Psoas muscle (tissue), 8 donors: ENCODE data around the gene CYBA. TPM values are rescaled to one million over a fixed set of nuclear protein-coding genes. Genes with fewer than 3 reads are reported as not detected.

Experiments
- ATAC-seq, 4 donors: fragments of 200-7000 bp; cut with Tn5 transposase; one replicate each; pipeline ENCODE4 v1.9.1; 2020; ENCODE audit warnings: moderate library complexity in 3 of 4, mild to moderate bottlenecking in 2 of 4
- DNase-seq, 2 donors: peaks; one replicate each; pipeline ENCODE4 v3.0.0-alpha.2; 2020
- H3K27ac ChIP-seq: fragments of 200-600 bp; one replicate; pipeline ENCODE4 v1.8.0; 2022
- H3K27me3 ChIP-seq, 3 donors: fragments of 200-600 bp in 1 of 3; one replicate each; pipeline versions ENCODE4 v1.6.1 to v1.8.0; 2013 to 2022; ENCODE audit warnings: low read length in 2 of 3, mild to moderate bottlenecking in 2 of 3, moderate library complexity in 1 of 3; ENCODE audit not compliant: insufficient read depth in 3 of 3
- H3K36me3 ChIP-seq, 2 donors: fragments of 200-600 bp in 1 of 2; one replicate each; pipeline versions ENCODE4 v1.6.1 to v1.8.0; 2013 to 2022; ENCODE audit warnings: low read depth in 1 of 2, mild to moderate bottlenecking in 1 of 2, moderate library complexity in 1 of 2; ENCODE audit not compliant: insufficient read depth in 1 of 2
- H3K4me1 ChIP-seq: fragments of 200-600 bp; one replicate; pipeline ENCODE4 v1.8.0; 2022
- H3K4me3 ChIP-seq: fragments of 200-600 bp; one replicate; pipeline ENCODE4 v1.8.0; 2022; ENCODE audit warnings: mild to moderate bottlenecking
- H3K9me3 ChIP-seq: fragments of 200-600 bp; one replicate; pipeline ENCODE4 v1.8.0; 2022
- WGBS, 3 donors: extraction: QIAGEN DNeasy Blood & Tissue Kit; methylation state at CpG; one replicate each; pipeline versions ENCODE4 v1.1.6 to v1.1.7; 2013; 5-methylcytosine and 5-hydroxymethylcytosine counted together
- intact Hi-C, 2 donors: fragments of 100-400 bp; cut with DNase I; formaldehyde crosslinking; loops; one replicate each; pipeline versions ENCODE4 v1.11.0 to v1.14.2; 2022
- polyA plus RNA-seq, 3 donors: library from polyadenylated mRNA; stranded (reverse); fragments of 200-250 nt; gene quantifications; one replicate each; pipeline ENCODE4 v1.2.3, GENCODE V29; 2013
- total RNA-seq, 4 donors: library from RNA; stranded (reverse); fragmentation: NEBNext Ultra II Directional in 2 of 4; extraction: Animal tissue kit (Norgen Biotek cat#: 25700) in 2 of 4; gene quantifications; one replicate each; pipeline versions ENCODE4 v1.2.1 to v1.2.4, GENCODE V29; 2021 to 2023
- TF ChIP-seq, protein P1 (sequence below): fragments of 200-600 bp; IDR thresholded peaks from one replicate; pipeline ENCODE4 v1.8.0; 2022; ENCODE audit warnings: antibody characterized with exemption
- donor health status: healthy with polysubstance abuse.
- donor health status: DM: no; HTN: no; CAD: no; lungs with moderate emphysema.
- donor health status: Bipolar disorder and iron deficiency.
- donor health status: healthy.
- donor health status: DM: yes; HTN: yes; CAD: no.
- donor health status: DM: no; HTN: no; CAD: no.
- donor health status: DM: no; HTN: no; CAD: no.
- donor health status: DM: yes; HTN: yes; CAD: no.

The CYBA gene
- total and polyA plus RNA-seq, 7 donors, result 9.1 to 28.0 (median 19.4) TPM

DNA sequence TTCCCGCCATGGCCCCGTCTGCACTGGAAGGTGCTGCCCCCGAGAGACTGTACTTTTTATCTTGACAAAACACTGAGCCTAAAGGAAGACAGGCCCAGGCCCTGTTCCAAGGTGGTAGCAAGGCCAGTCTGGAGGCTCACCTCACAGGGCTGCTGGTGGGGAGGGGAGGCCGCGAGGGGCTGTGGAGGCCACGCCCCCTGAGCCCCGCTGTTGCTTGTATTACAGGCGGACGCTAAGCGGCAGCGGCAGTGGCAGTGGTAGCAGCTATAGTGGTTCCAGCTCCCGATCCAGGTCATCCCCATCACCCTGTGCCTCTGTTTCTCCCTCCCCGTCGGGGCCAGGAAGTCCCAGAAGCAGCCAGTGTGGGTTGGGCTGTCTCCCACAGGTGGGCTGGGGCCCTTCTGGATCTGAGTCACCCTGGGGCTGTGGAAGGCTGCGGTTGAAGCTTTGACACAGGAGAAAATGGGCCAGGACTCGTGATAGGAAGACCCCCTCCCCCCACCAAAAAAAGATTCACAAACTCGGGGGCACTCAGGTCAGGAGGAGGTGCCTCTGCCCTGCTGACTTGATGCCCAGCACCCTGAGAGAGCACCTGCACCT, 25.8 kb downstream of the CYBA start:
- Histone ChIP-seq H3K9me3 (no peaks in the 10 kb centered on the region), H3K4me3 (no peak overlapping the region), H3K36me3 (peaks cover 3 to 83% of the 10 kb centered on the region in 2 donors), H3K27me3 (no peaks in the 10 kb centered on the region), H3K27ac (no peak overlapping the region), H3K4me1 (no peaks in the 10 kb centered on the region)
- DNase-seq, result no peak
- 78 to 88% (median 86%) methylated on average over 17 of the region's 17 CpGs for WGBS, 3 donors
- no peak for ATAC-seq
- intact Hi-C loops, result no loop called here
- TF ChIP-seq, protein P1, sequence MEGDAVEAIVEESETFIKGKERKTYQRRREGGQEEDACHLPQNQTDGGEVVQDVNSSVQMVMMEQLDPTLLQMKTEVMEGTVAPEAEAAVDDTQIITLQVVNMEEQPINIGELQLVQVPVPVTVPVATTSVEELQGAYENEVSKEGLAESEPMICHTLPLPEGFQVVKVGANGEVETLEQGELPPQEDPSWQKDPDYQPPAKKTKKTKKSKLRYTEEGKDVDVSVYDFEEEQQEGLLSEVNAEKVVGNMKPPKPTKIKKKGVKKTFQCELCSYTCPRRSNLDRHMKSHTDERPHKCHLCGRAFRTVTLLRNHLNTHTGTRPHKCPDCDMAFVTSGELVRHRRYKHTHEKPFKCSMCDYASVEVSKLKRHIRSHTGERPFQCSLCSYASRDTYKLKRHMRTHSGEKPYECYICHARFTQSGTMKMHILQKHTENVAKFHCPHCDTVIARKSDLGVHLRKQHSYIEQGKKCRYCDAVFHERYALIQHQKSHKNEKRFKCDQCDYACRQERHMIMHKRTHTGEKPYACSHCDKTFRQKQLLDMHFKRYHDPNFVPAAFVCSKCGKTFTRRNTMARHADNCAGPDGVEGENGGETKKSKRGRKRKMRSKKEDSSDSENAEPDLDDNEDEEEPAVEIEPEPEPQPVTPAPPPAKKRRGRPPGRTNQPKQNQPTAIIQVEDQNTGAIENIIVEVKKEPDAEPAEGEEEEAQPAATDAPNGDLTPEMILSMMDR, result no peak

DNA sequence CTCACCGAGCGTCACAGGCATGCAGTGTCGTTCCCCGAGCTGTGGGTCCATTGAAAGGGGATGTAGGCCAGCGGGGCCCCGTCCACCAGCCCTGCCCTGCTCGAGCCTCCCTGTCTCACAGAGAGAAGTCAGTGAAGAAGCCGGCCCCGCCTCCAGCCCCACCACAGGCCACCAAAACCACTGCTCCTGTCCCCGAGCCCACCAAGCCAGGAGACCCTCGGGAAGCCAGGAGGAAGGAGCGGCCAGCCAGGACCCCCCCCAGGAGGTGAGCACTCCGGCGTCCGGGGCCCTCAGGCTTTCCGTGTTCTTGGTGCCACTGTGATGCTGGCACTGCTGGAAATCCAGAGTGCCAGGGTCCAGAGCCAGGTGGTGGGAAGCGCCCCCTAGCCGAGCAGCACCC, 26.4 kb downstream of the CYBA start:
- 88 to 94% (median 89%) methylated on average over 14 to 18 of the region's 18 CpGs for WGBS, 3 donors
- Histone ChIP-seq H3K27ac (no peak overlapping the region), H3K27me3 (no peaks in the 10 kb centered on the region), H3K4me1 (no peaks in the 10 kb centered on the region), H3K36me3 (peaks cover 0 to 82% of the 10 kb centered on the region in 2 donors), H3K4me3 (no peak overlapping the region), H3K9me3 (no peaks in the 10 kb centered on the region)
- DNase-seq, result no peak
- ATAC-seq, result no peak
- intact Hi-C loops, result no loop called here
- TF ChIP-seq, protein P1, result no peak

DNA sequence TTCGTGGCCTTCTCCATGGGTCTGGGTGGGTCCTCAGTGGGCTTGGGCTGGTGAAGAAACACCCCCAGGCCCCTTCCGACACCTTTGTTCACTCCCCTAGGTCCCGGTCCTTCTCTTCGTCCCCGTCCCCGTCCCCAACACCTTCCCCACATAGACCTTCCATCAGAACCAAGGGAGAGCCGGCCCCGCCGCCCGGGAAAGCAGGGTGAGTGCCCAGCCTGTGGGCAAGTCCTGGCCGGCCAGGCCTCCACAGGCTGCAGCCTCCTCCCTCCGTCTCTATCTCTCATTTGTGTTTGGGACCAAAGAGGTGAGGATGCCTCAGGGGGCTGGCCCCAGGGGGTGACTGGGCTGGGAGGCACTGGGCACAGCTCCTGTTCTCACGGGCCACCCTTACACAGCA, 27.0 kb downstream of the CYBA start:
- H3K27ac ChIP-seq, result no peak overlapping the region
- ATAC-seq (no peak), DNase-seq (no peak)
- no peaks in the 10 kb centered on the region for H3K4me1 ChIP-seq
- TF ChIP-seq, protein P1, result no peak
- no peaks in the 10 kb centered on the region for H3K27me3 ChIP-seq
- intact Hi-C loops, result no loop called here
- no peaks in the 10 kb centered on the region for H3K9me3 ChIP-seq
- 92 to 97% (median 93%) methylated on average over 13 of the region's 13 CpGs for WGBS, 3 donors
- H3K36me3 ChIP-seq, result peaks cover 0 to 80% of the 10 kb centered on the region in 2 donors
- no peak overlapping the region for H3K4me3 ChIP-seq

DNA sequence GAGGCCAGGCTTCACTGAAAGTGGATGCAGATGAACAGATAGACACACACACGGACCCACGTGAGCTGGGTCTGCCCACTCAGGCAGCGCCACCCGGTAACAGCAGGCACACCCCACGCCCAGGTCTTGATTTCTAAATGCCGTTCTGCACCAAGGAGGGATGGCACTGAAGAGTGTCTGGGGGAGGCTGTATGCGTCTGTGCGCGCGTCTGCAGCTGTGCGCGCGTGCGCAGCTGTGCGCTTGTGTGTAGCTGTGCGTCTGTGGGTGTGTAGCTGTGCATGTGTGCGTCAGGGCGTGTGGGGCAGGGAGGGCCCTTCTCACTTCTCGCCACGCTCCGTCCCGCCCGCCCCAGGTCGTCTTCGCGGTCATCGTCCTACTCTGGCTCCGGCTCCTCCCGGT, 28.0 kb downstream of the CYBA start:
- H3K4me3 ChIP-seq, result no peak overlapping the region
- H3K27ac ChIP-seq, result no peak overlapping the region
- WGBS, 3 donors, result 93 to 99% (median 96%) methylated on average over 29 of the region's 29 CpGs
- no peaks in the 10 kb centered on the region for H3K4me1 ChIP-seq
- H3K27me3 ChIP-seq, result no peaks in the 10 kb centered on the region
- H3K36me3 ChIP-seq, result peaks cover 0 to 71% of the 10 kb centered on the region in 2 donors
- no peak for DNase-seq
- intact Hi-C loops, result no loop called here
- no peaks in the 10 kb centered on the region for H3K9me3 ChIP-seq
- TF ChIP-seq, protein P1, result no peak
- ATAC-seq, result no peak

DNA sequence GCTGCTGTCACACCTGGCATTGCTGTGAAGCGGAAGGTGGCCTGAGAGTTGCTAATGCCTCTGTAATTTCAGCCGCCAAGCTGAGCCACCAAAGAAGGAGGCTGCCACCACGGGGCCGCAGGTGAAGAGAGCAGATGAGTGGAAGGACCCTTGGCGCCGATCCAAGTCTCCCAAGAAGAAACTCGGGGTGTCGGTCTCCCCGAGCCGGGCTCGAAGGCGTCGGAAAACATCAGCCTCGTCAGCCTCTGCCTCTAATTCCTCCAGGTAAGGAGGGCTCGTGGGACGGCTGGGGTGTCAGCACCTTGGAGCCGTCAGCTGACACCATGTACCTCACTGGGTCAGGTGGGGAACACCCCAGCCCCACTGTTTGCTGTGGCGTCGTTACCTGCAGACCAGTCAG, 28.7 kb downstream of the CYBA start:
- no peak for DNase-seq
- no peak overlapping the region for H3K27ac ChIP-seq
- no peaks in the 10 kb centered on the region for H3K27me3 ChIP-seq
- WGBS, 3 donors, result 92 to 96% (median 93%) methylated on average over 19 of the region's 19 CpGs
- no peaks in the 10 kb centered on the region for H3K4me1 ChIP-seq
- H3K36me3 ChIP-seq, result peaks cover 0 to 67% of the 10 kb centered on the region in 2 donors
- intact Hi-C loops, result no loop called here
- no peaks in the 10 kb centered on the region for H3K9me3 ChIP-seq
- TF ChIP-seq, protein P1, result no peak
- ATAC-seq, result no peak
- no peak overlapping the region for H3K4me3 ChIP-seq
